ENCODE measurements around the gene MIOS. TPM values are rescaled to one million over a fixed set of nuclear protein-coding genes. Genes with fewer than 3 reads are reported as not detected.

The MIOS gene
- polyA plus RNA-seq, 1 donor (not counting 4 experiments of a cell fraction or from before 2014, with no cell fraction given) = 29.2 TPM

- FAIRE-seq (no peak), DNase-seq (ENCODE audit: low read depth, low spot score) (no peak)
- no peak overlapping the region for H3K9ac ChIP-seq (ENCODE audit: control insufficient read depth, extremely low read depth, insufficient read depth, low read length)
- peaks cover 6% of the 10 kb centered on the region for H3K4me1 ChIP-seq (ENCODE audit: control insufficient read depth, extremely low read depth, insufficient read depth, low read length)
- H3K79me2 ChIP-seq (ENCODE audit: control insufficient read depth, insufficient read depth, low read length) = no peaks in the 10 kb centered on the region
- H4K20me1 ChIP-seq (ENCODE audit: control insufficient read depth, extremely low read depth, insufficient read depth, low read length) = no peaks in the 10 kb centered on the region
- H3K4me2 ChIP-seq (ENCODE audit: control insufficient read depth, extremely low read depth, insufficient read depth, low read depth, low read length) = no peak overlapping the region
- H2AFZ ChIP-seq (ENCODE audit: control insufficient read depth, low read length) = no peak overlapping the region
- no peak overlapping the region for H3K4me3 ChIP-seq (ENCODE audit: control insufficient read depth in 2 of 3, extremely low read depth in 1 of 3, insufficient read depth in 2 of 3, low read depth in 1 of 3, low read length in 3 of 3)
- no peaks in the 10 kb centered on the region for H3K9me3 ChIP-seq (ENCODE audit: control insufficient read depth, low read depth, low read length)
- H3K27me3 ChIP-seq (ENCODE audit: control insufficient read depth, extremely low read depth, insufficient read depth, low read length) = no peaks in the 10 kb centered on the region
- dilution Hi-C loops (cut with MboI; ENCODE audit: extremely low pct_ligation_motif_present, low sequenced_read_pairs) = no loop called here
- H3K36me3 ChIP-seq (ENCODE audit: control insufficient read depth in 2 of 2, extremely low read depth in 1 of 2, insufficient read depth in 2 of 2, low read length in 2 of 2) = peaks cover 0 to 4% of the 10 kb centered on the region in 2 experiments
- H3K9me1 ChIP-seq (ENCODE audit: control insufficient read depth, extremely low read depth, insufficient read depth, low read length) = peaks cover 4% of the 10 kb centered on the region
- no peak for TF ChIP-seq EZH2 (IDR thresholded peaks at IDR 0.05; ENCODE audit: low read length)
- no peak for TF ChIP-seq CTCF (optimal IDR thresholded peaks at IDR 0.05 in 1 of 3, IDR thresholded peaks at IDR 0.05 in 1 of 3, conservative IDR thresholded peaks at IDR 0.05 in 1 of 3; ENCODE audit: extremely low read depth in 1 of 3, insufficient read depth in 2 of 3, low read length in 3 of 3)
- H3K27ac ChIP-seq (ENCODE audit: control insufficient read depth, insufficient read depth, low read length) = no peak overlapping the region
These were observed 17.0 kb downstream of the MIOS start for GRCh38 chr7:7583731-7584130.

GRCh38 chr7:7584653-7585052 is 18.0 kb downstream of the MIOS start:
- peaks cover 6% of the 10 kb centered on the region for H3K4me1 ChIP-seq (ENCODE audit: control insufficient read depth, extremely low read depth, insufficient read depth, low read length)
- no peaks in the 10 kb centered on the region for H3K9me3 ChIP-seq (ENCODE audit: control insufficient read depth, low read depth, low read length)
- no peak overlapping the region for H2AFZ ChIP-seq (ENCODE audit: control insufficient read depth, low read length)
- DNase-seq (ENCODE audit: low read depth, low spot score) = no peak
- H3K27me3 ChIP-seq (ENCODE audit: control insufficient read depth, extremely low read depth, insufficient read depth, low read length) = no peaks in the 10 kb centered on the region
- H3K36me3 ChIP-seq (ENCODE audit: control insufficient read depth in 2 of 2, extremely low read depth in 1 of 2, insufficient read depth in 2 of 2, low read length in 2 of 2) = peaks cover 0 to 4% of the 10 kb centered on the region in 2 experiments
- no peaks in the 10 kb centered on the region for H3K79me2 ChIP-seq (ENCODE audit: control insufficient read depth, insufficient read depth, low read length)
- no peak for FAIRE-seq
- H3K9me1 ChIP-seq (ENCODE audit: control insufficient read depth, extremely low read depth, insufficient read depth, low read length) = peaks cover 4% of the 10 kb centered on the region
- dilution Hi-C loops (cut with MboI; ENCODE audit: extremely low pct_ligation_motif_present, low sequenced_read_pairs) = no loop called here
- H3K4me3 ChIP-seq (ENCODE audit: control insufficient read depth in 2 of 3, extremely low read depth in 1 of 3, insufficient read depth in 2 of 3, low read depth in 1 of 3, low read length in 3 of 3) = no peak overlapping the region
- H3K27ac ChIP-seq (ENCODE audit: control insufficient read depth, insufficient read depth, low read length) = no peak overlapping the region
- no peak for TF ChIP-seq CTCF (optimal IDR thresholded peaks at IDR 0.05 in 1 of 3, IDR thresholded peaks at IDR 0.05 in 1 of 3, conservative IDR thresholded peaks at IDR 0.05 in 1 of 3; ENCODE audit: extremely low read depth in 1 of 3, insufficient read depth in 2 of 3, low read length in 3 of 3)
- no peak for TF ChIP-seq EZH2 (IDR thresholded peaks at IDR 0.05; ENCODE audit: low read length)
- H3K4me2 ChIP-seq (ENCODE audit: control insufficient read depth, extremely low read depth, insufficient read depth, low read depth, low read length) = no peak overlapping the region
- no peaks in the 10 kb centered on the region for H4K20me1 ChIP-seq (ENCODE audit: control insufficient read depth, extremely low read depth, insufficient read depth, low read length)
- no peak overlapping the region for H3K9ac ChIP-seq (ENCODE audit: control insufficient read depth, extremely low read depth, insufficient read depth, low read length)

All from keratinocyte (primary cell).